Hypothalamus (tissue), 51 donors: ENCODE data around the gene MTLN.
A peak's percentile ranks its signal among the peaks of the same experiment; 100 is the strongest.
"Not testable (repeated sequence)": the region's sequence is repeated elsewhere in the genome, so short reads cannot be mapped to it uniquely, and the experiment has no call there.

Experiments used
- DNase-seq, 51 donors: peaks; one replicate each; lab custom pipeline; 2025; lab: John Stamatoyannopoulos, UW

MTLN gene, protein sequence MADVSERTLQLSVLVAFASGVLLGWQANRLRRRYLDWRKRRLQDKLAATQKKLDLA

DNA sequence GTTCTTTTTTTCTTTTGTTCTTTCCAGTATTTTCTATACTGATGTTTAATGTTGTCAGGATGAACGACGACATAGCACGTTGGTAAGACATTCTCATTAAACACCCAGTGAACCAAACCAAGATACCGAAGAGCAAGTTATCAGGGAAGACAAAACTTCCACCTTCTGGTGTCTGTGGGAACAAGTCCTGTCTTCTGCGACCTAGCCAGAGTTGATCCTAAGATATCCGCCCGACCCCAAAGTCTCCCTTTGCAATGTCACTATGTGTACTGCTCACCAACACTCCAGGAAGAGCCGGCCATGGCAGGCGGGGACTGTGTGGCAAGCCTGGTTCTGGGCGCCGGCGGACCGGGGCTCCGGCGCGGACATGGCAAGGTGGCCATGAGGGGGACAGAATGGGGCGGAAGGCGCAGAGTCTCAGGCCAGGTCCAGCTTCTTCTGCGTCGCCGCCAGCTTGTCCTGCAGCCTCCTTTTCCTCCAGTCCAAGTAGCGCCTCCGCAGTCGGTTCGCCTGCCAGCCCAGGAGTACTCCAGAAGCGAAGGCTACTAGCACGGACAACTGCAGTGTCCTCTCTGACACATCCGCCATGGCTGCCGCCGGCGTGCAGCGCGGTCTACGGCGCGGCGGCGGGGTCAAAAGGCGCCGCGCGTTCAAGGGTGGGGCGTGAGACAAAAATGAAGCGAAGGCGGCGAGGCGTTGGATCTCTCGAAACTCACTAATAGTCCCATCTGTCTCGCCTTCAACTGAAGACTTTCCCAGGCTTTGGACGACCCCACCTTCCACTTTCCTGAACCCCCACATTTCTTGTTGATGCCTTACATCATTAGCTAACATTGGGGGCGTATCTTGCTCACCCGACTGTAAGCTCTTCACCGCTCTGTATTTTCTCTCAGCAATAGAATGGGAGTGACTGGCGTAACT, at the start of gene MTLN:
Gene MTLN, minus strand, starts transcription at position 610 of the 921 bp plus-strand sequence. Its CDS starts 22 bp downstream, at position 588.
- DNase-seq = peak in 50 of 51 donors; percentile 9 to 87 (median 57)

DNA sequence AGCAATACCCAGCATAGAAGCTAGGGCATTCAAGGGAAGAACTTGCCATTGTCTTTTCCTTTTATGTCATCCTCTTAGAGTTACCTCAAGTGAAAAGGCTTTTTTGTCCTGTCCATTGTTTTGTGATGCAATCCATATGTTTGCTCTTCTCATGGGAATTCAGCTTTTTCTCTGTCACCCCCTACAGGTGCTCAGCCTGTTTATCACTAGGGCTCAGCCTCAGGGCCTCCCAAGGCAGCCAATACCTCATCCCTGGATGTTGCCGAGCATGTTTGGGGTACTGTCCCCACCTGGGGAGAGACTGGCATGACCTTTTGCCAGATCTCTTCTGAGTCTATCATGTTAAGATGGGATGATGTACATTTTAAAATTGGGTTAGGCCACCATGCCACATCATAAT, 49.6 kb upstream of the MTLN start:
- not testable (repeated sequence) for DNase-seq

DNA sequence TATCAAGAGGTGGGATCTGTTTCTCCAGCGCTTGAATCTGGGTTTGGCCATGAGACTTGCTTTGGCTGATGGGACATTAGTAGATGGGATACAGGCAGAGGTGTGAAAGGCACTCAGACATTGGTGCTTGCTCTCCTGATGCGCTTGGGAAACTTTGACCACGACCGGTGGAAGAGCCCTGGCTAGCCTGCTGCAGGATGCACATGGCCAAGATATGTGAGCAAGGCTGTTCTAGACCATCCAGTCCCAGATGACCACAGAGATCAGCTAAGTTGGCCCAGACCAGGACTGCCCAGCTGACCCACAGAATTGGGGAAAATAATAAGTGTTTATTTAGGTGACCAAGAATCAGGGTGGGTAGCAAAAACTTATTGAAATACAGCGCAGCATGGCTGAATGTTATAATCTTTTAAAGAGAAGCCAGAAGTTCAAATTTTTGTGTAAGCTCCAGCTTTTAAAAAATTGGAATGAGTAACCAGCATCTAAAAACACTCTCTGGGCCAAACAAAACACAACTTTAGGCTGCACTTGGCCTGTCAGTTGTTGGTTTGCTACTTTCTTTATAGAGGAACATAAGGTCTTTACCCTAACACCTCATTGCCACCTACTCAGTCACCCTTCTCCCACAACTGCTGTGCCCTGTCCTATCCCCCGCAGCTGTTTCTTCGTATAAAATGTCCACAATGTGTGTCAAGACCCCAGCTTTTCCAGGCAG, 35.9 kb upstream of the MTLN start:
- not testable (repeated sequence) for DNase-seq

DNA sequence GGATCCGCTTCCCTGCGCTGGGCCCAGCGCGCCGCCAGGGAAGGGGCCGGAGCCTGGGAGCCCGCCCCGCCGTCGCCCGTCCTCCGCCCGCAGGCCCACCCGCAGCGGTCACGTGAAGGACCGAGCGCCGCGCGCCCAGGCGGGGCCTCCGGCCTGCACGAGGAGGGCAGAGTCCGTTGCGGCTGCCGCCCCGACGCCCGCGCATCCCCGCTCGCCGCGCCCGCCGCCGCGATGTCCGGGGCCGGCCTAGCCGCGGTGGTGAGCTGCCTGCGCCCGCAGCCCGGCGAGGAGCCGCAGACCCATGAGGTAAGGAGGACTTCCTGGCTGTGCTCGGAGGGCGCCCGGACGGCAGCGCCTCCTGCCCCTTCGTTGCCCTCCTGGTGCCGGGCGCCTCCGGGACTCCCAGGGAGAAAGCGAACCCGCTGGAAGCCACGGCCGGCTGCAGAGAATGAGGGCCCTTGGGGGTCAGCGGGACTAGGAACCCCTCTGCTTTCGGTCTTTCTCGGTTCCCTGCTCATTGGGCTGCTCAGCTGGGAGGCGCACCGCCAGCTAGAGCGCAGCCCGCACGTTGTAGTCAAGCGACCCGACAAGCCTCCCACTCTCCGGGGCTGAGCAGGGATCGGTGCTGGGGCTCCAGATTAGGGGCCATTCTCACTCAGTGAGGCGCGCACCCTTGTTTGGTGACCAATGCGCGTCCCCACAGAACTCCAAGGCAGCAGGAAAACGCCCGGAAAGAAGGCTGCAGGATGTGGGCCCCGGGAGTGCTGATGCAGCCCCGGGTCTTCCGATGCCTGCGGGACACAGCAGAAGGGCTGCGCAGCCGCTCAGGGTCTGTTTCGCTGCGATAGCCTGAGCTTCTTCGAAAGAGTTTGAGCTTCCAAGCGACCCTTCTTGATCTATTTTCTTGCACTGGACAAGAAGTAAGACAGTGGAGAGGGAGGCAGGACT, 33.4 kb upstream of the MTLN start:
- not testable (repeated sequence) for DNase-seq

DNA sequence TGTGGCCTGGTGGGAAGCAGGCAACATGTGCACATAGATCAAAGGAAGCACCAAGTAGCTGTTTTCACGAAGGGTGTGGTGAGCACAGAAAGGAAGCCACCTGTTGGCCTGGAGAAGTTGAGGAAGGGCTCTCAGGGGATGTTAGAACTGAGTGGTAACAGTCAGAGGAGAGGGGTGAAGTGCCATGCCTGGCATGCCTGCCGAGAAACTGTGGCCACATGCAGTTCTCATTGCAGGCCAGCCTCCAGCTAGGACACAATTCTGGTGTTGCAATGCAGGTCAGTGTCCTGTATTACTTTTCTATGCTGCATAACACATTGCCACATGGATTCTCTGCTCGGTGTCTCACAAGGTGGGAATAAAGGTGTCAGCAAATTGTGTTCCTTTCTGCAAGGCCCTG, 30.9 kb upstream of the MTLN start:
- not testable (repeated sequence) for DNase-seq

DNA sequence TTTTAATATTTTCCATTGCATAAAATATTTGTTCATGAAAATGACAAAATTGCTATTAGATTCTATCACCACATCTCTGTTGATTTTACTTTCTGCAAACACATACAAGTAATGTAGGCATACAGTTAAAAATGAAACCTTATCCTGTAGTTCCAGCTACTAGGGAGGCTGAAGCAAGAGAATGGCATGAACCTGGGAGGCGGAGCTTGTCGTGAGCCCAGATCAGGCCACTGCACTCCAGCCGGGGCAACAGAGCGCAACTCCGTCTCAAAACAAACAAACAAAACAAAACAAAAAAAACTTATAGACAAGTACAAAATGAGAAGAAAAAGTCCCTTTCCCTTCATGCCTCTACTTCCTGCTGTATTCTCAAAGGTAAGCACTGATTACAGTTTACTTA, 22.2 kb upstream of the MTLN start:
- not testable (repeated sequence) for DNase-seq

DNA sequence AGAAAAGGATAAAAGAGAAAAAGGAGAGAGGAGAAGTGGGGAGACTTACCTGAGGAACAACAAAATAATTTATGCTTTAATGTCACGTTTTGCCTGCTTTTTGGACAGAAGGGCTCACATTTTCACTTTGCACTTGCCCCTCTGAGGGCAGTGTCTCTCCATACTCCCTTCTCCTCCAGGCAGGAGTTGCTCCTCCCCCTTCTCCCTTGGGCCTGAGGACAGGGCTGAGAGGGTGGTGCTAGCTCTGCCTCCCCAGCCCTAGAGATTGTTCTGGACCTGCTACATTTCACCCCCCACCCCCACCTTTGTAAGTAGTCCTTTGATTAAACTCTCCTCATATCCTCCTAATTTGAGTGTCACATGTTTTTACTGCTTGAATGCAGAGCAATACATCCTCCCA, 17.5 kb upstream of the MTLN start:
- not testable (repeated sequence) for DNase-seq

DNA sequence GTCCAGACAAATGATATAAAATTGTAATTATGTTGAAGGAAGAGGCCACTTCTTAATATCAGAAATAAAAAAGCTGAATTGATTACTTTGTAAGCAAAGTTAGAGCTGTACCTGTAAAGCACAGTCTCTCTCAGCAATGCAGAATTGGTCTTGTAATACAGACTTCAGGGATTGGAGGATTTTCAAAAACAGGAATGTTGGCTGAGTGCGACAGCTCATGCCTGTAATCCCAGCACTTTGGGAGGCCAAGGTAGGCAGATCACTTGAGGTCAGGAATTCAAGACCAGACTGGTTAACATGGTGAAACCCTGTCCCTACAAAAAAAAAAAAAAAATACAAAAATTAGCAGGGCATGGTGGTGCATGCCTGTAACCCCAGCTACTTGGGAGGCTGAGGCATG, 10.3 kb upstream of the MTLN start:
- DNase-seq = not testable (repeated sequence)

DNA sequence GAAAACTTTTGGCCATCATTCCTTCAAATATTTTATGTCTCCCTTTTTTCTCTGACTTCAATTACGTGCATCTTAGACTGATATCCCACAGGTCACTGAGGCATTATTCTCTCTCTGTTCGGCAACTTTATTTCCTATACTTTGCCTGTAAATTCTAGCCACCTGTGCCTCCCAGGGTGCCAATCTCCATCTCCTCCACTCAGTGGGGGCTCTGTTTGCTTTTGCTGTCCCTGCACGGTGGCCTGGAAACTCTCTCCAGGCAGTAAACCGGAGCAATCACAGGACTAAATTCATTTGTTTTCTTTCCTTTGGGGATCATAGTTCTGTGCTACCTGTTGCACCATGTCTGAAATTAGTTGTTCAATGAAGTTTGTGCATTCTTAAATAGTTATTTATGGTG, 9.6 kb upstream of the MTLN start:
- DNase-seq = no peak

DNA sequence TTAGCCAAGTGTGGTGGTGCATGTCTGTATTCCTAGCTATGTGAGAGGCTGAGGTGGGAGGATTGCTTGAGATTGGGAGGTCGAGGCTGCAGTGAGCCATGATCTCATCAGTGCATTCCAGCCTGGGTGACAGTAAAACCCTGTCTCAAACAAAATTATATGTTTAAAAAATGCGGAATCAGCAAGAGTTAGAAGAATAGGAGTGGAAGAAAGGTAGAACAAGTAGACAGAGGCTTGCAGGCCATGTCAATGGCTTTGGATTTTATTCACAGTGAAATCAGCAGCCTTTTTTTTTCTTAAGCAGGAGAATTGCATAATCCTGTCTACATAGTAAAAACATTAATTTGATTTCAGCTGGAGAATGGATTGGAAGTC, 7.8 kb upstream of the MTLN start:
- DNase-seq = no peak

DNA sequence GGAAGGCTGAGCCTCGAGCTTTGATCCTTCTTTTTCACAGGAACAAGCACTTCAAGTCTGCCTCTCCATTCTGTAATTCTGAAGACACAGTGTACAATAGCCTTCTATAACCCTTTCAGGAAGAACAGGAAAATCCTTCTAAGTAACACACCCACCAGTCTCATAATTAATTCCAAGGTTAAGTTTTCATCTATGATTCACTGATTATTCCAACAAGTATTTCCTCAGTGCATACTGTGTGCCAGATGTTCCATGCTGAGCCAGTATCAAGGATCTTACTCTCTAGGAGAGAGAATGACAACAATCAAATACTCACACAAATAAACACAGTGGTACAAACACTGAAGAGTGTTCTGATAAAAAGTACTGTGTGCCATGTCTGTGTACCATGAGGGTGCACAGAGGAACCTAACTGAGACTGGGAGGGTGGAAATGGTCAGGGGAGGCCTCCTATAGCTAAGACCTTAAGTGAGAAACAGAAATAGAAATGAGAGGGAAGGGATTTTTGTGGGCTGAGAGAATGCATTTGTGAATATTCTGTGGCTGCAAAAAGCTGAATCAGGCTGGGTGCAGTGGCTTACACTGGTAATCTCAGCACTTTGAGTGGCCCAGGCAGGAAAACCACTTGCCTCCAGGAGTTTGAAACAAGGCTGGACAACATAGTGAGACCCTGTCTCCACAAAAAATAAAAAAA, 7.3 kb upstream of the MTLN start:
- DNase-seq = no peak

DNA sequence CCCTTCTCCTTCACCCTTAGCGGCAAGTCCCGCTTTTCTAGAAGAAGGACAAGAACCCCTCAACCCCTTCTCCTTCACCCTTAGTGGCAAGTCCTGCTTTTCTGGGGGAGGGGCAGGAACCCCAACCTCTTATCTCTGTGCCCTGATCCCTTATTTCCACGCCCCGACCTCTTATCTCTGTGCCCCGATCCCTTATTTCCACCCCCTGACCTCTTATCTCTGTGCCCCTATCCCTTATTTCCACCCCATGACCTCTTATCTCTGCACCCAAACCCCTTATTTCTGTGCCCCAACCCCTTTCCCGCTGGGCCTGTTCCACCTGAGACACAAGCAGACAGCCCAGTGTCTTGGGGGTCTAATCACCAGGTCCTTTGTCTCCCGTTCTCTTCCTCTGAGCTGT, 6.5 kb upstream of the MTLN start:
- not testable (repeated sequence) for DNase-seq

DNA sequence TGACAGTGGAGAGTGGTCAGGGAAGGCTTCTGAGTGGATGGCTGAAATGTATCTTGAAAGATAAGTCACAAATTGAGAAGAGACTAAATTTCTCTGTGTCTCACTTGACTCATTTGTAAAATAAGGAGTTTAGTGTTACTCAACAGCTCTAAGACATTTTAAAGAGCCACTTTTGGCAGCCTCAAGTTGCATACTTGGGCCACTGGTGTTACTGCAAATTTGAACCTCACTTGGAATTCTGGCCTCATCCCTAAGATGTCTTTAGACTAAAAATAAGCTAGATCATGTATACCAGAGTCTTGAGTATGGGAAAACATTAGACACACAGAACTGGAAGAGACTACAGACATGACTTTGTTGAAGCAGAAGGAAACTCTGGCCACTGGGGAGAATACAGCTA, 4.5 kb upstream of the MTLN start:
- DNase-seq = no peak

DNA sequence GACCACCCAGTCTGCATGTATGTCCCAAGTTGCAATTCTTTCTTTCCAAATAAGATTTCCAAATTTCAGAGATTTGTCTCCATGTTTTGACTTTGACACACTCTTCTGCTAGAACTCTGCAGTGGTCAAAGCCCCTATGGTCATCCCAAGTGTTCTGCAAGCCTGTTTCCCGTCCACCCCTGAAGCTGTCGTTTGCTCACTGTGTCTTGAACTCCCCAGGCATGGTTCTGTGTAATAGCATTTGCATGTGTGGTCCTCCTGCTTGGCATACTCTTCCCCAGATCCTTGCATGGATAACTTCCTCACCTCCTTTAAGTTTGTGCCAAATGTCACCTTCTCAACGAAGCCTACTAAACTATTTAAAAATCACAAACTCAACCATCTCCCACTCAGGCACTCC, 3.9 kb upstream of the MTLN start:
- DNase-seq = no peak

DNA sequence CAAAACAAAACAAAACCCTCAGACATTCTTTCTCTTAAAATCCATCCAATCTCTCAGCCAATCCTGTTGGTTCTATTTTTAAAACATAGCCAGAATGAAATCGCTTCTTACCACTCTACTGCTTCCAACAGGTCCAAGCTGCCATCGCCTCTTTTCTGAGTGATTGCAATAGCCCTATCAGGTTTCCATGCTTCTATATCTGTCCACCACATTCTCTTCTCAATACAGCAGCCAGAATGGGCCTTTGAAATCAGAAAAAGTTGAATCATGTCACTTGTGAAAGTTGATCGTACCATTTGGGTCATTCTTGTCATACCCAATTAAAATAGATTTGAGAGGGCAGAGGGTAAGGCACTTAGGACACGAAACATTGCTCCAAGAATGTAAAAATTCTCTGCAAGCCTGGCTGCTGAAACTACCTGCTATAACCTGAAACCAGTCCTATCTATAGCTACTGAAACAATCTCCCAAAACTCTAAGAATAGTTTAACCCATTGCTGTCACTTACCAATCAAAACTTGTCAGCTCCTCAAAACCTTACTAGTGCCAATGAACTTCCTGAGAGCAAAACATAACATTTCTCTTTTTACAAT, 3.3 kb upstream of the MTLN start:
- no peak for DNase-seq

DNA sequence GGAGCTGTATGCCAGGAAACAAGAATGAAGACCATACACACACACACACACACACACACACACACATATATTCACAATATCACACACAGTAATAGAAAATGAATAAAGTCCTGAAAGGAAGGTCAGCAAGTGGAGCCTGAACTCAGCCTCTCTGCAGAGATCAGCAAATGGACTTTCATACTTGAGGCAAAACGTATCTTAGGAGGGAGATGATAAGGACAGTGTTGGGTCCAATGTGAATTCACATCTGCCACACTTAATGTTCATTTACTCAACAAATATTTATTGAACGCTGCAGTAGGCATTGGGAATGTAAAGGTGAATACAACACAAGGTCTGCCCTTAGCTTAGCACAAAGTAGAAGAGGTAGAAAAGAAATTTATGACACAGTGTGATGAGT, 2.7 kb upstream of the MTLN start:
- no peak for DNase-seq

DNA sequence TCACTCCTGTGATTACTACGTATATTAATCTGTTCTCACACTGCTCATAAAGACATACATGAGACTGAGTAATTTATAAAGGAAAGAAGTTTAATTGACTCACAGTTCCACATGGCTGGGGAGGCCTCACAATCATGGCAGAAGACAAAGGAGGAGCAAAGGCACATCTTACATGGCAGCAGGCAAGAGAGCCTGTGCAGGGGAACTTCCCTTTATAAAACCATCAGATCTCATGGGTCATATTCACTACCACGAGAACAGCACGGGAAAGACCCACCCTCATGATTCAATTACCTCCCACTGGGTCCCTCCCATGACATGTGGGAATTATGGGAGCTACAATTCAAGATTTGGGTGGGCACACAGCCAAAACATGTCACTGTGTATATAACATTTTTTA, 1.2 kb upstream of the MTLN start:
- DNase-seq = not testable (repeated sequence)

DNA sequence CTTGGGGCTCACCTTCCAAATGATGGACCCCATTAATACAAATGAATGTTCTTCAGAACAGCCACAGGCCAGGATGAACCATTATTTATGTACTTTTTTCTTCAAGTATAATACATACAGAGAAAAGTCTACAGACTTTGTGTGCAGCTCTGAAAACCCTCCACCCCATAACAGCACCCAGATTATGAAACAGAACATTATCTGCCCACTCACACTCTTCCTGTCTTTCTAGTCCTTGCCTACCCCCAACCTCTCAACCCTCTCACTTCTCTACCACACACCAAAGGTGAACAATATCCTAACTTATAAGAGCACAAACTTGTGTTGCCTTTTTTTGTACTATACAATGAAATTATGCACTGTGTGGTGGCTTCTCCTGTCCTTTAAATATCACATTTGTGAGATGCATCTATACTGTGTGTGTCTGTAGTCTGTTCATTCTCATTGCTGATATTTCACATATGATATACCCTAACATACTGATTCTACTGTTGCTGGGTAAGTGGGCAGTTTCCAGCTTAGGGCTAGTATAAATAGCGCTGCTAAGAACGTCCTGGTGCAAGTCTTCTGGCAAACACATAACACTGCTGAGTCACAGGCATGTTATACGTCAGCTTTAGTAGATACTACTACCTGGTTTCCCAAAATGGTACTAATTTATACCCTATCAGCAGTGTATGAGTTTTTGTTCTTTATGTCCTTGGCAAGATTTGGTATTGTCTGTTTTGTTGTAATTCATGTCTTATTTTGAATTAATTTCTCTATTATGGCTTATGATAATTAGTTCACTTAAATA, 6.5 kb downstream of the MTLN start:
- no peak for DNase-seq
